GM18907 (cell line): ENCODE measurements around the gene COX10.

Source experiments
- ATAC-seq: cut with Tn5 transposase; IDR thresholded peaks from one replicate; pipeline ENCODE4 v1.9.1; 2021; ENCODE audit warnings: mild to moderate bottlenecking, moderate library complexity; ENCODE audit not compliant: unreplicated experiment

The COX10 gene

DNA sequence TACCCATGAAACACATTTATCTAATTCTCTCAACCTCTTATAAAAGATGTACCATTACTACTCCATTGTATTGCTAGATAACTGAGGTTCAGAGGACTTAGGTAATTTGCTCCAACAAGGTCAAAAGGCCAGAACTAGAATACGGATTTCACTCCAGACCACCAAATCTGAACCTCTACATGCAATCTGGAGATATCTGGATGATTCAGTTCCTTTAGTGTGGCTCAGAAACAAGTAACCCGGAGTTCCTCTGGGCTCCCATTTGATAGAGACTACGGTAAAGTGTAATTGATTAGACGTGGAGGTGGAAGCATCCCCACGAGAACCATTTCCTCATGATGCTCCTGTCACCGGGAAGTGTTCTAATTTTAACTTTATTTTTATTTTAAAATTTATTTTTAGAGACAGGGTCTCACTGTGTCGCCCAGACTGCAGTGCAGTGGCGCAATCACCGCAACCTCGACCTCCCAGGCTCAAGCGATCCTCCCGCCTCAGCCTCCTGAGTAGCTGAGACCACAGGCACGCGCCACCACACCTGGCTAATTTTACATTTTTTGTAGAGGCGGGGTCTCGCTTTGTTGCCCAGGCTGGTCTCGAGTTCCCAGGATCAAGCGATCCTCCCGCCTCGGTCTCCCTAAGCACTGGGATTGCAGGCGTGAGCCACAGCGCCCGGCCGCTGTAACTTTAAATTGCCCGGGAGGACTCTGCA lies 608 bp upstream of the COX10 start:
- peak; percentile 21 for ATAC-seq

DNA sequence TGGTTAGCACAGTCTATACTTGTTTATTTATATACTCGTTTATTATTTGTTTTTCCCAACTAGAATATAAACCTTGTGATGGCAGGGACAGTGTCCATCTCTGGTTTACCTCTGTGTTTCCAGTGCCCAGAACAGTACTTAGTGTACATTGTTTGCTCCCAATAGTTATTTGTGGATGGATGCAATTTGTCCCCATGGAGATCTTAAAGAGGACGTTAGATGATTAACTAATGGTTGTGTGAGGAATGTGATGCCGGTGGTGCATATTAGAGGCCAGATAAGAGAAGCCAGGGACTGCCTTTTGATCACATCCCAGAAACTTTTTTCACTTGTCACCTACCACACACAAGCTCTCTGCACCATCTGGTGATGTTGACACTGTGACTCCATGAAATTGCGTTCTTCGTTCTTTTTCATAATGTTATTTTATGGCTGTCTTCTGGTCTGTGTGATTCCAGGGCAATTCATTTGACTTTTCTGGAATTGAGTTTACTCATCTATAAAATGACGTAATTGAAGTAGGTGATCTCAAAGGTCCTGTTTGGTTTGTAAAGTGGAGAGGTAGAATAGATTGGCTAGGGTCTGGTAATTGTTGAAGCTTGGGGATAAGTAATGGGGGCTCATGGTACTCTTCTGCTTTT lies 1.2 kb downstream of the COX10 start:
- no peak for ATAC-seq

DNA sequence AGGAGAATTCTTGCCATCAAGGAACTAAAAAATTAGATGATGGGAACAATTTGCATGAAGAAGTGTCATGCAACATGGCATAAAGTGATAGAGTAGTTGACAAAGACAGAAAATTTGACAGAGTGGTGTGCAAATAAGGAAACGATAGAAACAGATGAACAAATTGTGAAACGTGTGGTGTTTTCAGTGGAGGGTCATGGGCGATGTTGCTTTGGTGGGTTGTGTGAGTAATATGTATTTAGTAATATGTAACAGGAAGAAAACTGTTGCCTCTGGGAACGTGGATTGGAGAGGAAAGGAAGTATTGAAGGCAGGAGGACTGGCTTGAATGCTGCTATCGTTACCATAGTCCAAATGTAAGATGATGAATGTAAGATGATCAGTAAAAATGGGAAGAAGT lies 3.6 kb downstream of the COX10 start:
- ATAC-seq: no peak

DNA sequence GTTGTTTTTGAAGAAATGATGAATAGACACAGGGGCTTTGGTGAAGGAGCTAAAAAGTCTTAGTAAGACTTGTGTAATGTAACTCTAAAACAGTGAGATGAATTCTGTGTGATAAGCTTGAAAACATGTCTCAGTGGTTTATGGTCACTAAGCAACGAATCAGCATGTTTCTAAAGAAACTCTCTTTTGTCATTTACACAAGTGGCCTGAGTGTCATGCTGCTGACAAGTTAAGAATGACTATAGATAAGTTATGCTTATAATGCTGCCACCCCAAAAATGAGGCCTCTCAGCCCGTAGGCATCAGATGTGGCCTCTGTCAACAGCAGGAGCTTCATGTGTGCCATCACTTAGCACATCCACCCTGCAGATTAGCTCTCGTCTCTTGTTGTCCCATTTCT lies 8.7 kb downstream of the COX10 start:
- ATAC-seq: no peak

DNA sequence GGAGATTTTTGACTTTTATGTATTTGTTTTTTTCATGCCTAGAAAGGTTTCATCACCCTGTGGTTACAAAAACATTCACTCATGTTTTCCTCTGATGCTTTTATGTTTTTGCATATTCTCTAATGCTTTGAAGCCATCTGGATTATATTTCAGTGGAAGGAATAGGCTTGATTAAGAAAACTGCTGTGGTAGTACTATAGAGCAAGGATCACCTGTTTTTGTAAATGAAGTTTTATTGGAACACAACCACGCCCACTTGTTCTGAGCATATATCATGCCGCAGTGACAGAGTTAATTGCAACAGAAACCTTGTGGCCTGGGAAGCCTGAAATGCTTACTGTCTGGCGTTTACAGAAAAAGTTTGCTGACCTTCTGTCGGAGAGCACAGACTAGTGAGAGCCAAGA lies 11.5 kb downstream of the COX10 start:
- no peak for ATAC-seq

DNA sequence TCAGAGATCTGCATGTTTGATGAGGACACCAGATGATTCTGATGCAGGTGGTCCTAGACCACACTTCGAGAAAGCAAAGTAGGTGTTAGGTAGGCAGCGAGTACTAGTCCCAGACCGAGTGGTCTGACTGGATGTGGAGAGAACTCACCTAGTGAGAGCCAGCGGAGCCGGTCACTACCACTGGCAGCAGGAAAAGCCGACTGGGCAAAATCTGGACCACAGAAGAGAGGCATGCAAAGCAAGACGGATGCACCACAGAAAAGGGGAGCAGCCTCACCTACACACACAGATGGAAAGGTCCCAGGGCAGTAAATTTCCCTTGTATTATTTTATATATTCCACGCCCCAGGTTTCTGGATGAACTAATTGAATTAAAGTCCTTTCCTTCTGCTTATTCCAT lies 13.5 kb downstream of the COX10 start:
- no peak for ATAC-seq

DNA sequence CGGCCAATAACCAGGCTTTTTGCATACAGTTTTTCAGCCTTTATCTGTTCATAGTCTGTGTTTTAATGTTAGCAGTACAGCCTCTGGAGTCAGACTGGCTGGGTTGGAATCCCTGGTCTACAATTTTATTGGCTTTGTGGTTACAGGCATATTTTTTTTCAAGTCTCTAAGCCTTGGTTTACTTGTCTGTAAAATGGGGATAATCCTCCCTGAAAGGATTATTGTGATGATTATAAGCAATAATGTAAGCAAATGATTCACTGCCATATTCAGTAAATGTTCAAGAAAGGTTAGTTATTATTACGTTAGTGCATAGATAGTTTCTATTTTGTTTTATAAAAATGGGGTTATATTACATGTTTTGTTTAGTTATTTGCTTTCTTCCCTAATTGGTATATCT lies 15.7 kb downstream of the COX10 start:
- no peak for ATAC-seq

DNA sequence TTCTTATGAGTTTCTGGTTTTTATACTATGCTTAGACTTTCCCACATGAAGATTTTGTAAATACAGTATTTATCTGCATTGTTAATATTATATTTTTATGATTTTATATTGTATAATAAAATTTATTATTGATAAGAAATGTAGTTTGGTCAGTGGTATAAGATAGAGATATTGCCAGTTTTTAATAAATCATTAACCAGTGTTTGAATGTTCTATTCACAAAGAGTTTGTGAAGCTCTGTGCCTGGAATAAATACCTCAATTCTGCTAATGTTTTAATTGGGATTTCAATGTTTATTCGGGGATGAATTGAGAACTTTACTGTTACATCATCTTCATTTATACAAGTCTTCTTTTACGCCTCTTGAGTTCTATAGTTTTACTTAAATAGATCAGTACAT lies 16.9 kb downstream of the COX10 start:
- ATAC-seq: no peak

DNA sequence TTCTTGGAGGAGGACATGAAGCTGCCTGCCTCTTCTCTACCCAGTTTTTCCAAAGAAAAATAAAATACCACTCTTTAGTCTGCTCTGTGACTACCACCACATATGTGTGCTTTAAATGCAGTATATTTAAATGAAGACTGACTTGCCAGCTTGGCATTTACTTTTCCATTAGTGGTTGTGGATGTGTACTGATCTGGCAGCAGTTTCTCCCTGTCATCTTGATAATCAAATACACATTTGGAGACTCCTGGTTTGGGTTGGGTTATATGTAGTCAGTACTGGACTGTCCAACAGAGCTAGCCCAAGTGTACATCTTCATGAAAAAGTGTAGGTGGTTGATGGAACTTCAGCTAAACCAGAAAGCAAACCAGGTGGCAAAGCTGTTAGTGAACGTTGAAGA lies 19.9 kb downstream of the COX10 start:
- no peak for ATAC-seq

DNA sequence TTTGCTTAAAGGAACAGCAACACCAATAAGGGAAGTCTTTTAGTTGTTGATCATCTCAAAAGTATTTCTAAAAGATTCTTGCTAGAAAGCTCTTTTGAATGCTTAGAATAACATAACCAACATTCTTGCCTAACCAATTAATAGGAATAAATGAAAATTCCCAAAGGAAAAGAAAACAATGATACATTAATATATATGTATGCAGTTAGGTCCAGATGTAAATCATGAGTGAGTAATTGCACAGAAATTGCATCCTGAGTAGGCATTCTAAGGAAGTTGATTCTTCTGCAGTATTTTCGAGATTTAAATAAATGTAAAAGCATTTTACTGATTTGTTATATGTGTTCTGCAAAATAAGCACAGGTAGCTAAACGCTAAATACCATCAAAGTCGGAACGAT lies 22.1 kb downstream of the COX10 start:
- ATAC-seq: no peak

DNA sequence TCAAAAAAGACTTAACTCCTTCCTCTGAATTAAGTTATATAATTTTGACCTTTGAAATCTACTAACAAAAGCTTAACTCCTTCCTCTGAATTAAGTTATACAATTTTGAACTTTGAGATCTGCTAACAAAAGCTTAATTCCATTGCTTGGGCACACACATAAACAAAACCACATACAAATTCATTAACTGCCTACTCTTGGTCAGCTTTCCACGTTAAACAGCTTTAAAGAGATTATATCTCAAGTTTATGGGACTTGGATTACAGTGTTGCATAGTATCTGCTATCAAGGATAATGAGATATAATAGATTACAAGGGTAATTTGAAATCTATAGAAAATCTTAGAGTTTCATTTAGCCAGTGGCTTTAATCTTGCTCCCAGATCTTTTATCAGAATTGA lies 23.5 kb downstream of the COX10 start:
- no peak for ATAC-seq

DNA sequence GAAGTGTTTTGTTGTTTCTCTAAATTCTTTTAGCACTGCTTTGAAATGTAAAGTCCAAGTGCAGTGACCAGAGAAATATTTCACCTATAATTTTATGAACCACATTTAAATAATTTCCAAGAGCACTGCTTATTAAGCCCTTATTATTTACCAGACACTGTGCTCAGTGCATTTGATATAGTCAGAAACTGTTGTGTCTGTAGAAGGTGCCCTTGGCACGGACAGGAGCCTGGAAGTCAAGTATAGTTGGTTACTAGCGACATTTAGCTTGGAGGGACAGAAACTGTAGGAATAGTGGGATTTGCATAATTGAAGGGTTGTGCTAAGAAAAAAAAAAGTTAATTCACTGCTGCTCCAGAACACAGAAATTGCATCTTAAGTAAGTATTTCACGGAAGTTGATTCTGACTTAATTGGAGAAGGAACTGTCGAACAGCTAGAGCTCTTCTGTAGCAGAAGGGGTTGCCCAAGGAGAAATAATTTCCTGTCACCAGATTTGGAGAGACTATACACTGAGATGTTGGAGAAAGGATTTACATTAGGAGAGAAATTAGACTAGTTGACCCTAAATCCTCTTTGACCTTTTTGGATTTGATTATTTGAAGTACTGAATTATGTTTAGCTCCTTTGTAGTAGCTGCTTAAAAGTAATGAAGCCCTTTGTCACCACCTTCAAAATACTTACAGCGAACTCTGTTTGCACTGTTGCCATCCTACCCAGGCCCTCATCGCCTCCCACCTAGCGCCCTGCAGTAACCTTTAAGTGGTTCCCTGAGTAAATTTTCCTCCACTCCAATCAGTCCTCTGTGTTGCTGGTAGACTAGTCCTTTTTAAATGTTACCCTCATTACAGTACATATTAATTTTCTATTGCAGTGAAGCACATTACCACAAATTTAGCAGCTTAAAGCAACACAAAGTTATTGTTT lies 25.6 kb downstream of the COX10 start:
- ATAC-seq: no peak

DNA sequence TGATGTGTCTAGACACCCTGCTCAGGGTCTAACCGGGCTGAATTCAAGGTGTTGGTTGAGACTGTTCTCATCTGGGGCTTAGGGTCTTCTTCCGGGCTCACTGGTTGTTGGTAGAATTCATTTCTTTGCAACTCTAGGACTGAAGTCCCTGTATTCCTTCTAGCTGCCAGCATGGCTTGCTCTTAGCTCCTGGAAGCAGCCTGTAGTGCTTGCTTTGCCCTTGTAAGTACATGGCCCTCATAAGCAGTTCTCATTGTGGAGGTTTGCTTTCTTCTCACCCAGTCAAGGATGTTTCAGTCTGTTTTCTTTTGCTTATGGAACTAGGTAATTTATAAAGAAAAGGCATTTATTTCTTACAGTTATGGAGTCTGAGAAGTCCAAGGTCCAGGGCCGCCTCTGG lies 26.3 kb downstream of the COX10 start:
- no peak for ATAC-seq

DNA sequence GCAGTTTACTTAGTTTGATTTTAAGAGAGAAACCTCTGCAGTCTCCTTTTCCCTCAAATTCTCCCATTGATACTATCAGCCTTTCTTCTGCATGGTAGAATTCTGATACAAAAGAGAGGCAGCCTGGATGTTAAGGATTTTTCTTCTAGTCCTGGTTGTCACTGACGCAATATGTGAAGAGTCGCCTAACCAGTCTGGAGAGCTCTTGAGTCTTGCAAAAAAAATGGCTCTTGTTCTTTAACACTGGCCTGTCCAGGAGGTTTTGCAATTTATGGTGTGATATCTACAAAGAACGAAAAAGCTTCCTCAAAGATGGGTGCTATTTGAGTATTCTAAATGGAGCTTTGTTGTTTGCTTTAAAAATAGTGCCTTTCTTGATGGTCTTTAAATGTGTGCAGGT lies 28.9 kb downstream of the COX10 start:
- no peak for ATAC-seq

DNA sequence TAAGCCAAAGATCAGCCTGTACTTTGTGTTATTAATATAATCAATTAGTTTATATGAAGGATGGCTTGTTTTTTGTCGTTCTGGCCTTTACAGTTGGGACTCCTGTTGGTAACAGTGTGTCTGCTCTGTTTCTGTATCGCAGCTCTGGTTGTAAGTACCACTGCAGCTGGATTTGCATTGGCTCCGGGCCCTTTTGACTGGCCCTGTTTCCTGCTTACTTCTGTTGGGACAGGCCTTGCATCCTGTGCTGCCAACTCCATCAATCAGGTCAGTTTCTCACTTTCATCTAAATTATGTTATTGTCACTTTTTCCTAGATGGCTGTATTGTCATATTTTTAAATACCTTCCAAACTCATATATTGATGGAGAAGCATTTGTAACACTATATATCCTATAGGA lies 32.7 kb downstream of the COX10 start:
- ATAC-seq: no peak

DNA sequence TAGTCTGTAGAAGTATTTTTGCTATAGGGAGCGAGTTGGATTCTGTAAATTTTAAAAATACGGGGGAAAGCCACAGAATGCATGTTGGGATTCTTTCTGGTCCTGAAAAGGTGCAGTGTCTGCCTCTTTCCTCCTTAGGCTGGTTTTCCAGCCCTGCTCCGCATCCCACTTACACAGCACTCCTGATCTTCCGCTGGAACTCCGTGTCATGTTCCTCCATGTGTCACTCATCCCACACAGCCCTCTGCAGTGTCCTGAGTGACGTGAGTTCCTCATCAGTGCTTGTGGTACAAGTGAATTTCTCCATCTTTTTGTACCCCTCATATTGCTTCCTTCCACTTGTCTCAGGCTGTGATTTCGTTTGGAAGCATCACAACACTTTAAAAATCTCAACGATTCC lies 34.5 kb downstream of the COX10 start:
- no peak for ATAC-seq

DNA sequence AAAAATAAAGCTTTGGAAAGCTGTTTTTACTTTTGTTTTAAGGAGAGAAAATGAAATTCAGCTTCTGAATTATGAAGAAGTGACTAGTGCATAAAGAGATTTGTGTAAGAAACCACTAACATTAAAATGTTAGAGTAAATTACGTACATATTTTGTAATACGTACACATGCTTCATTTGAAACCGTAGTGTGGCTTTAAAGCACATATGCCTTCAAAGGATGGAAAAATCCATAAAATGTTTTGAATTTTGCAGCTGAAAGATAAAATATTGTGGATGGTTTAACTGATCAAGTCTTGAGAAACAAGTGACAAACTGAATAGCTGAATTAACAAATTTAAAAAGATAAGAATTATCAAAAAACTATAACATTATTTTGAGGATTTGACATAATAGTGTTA lies 35.4 kb downstream of the COX10 start:
- no peak for ATAC-seq

DNA sequence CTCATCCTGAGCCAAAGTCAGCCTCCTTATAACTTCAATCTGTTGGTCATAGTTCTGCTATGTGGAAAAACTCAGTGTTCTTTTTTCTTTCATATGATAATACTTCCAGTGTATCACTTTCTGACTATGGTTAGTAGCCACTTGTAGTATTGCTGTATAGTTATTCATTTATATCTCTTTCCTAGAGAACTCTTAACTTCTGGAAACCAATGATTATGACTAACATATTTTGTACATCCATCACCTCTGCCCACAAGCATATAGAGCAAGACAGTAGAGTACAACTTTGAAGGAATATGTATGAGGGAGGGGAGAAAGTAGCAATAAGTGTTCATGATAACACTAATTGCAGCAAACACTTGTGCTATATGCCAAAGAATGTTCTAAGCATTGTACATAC lies 38.6 kb downstream of the COX10 start:
- no peak for ATAC-seq

DNA sequence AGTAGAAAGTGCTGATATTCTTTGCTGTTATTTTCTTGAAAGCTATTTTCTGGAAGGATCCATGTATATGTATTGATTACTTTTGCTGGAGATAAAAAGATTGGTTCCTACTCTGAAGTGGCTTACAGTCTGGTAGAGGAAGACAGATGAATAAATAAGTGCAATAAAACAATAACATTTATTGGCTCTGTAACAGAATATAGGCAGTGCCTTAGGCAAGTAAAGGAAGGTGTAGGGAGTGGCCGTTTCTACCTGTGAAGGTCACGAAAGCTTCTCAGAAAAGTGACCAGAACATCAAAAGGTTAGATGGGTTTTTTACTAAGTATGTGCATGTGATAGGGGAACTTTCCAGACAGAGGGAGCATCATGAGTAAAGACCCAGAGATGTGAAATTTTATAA lies 43.1 kb downstream of the COX10 start:
- ATAC-seq: no peak

DNA sequence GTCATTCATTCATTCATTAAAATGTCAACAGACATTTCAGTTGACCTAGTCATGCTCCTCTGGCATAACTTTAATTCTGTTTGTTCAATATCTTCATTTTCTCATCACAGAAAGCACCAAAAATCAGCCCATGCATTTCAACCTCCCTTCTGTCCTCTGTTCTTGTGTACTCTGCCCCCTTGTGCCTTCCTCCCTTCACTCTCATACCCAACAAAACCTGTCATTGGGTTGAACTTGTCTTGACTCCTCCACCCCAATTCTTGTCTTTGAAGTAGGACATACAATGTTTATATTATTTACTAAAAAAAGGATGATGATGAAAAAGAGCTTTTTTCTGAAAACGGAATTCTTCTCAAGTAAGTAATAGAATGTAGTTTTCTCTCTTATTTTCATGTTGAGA lies 43.8 kb downstream of the COX10 start:
- no peak for ATAC-seq

DNA sequence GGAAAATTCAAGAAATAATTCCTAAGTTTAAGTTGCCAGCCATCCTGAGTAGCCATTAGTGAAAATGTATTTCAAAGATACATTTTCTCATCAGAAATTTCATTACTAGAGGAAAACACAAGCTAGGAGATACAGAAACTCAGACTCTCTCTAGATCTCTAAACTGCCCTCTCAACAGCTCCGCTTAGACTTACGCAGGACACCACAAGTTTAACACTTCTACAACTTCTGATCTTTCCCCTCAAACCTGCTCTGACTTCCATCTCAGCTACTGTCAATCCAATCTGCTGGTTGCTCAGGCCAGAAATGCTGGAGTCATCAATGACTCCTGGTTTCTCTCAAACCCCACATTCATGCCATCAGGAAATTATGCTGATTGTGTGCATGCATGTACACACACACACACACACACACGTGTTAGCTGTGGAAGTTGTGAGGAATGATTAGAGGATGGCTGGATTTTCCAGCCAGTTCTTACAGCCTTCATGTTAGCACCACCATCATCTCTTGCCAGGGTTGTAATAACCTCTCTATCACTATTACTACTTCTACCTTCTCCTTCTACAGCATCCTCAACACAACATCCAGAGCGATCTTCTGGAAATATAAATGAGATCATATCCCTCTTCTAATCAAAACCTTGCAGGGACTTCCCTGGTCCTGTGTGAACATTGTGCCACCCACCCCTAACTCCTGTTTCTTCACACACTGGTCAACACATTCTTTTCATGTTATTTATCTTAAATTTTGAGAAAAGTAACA lies 47.1 kb downstream of the COX10 start:
- no peak for ATAC-seq
